ENCODE results near the gene GPRC5D. TPM values are rescaled to one million over a fixed set of nuclear protein-coding genes. Genes with fewer than 3 reads are reported as not detected.

The GPRC5D gene
- polyA plus RNA-seq, 3 donors from 2014 or later, result 0.52 TPM; not detected in 2

Other genes starting within 250 kb of the GPRC5D start
- gene CDKN1B, start 234.8 kb downstream of the GPRC5D start, polyA plus RNA-seq, result 10 to 100 TPM in 2 of 3 donors, 1 to 10 TPM in 1; 4.4 to 17.6 (median 17.4) TPM
- under 1 TPM in 1 of 3 donors, not detected in 2; 0.34 TPM for gene APOLD1, start 166.5 kb downstream of the GPRC5D start, polyA plus RNA-seq
- 10 to 100 TPM; 39.3 to 62.7 (median 51.1) TPM for gene DDX47, start 138.8 kb downstream of the GPRC5D start, polyA plus RNA-seq
- not detected for gene GPRC5A, start 60.6 kb downstream of the GPRC5D start, polyA plus RNA-seq
- gene HEBP1, start 48.1 kb upstream of the GPRC5D start, polyA plus RNA-seq, result 10 to 100 TPM; 21.8 to 24.6 (median 24.3) TPM
- gene FAM234B, start 92.2 kb upstream of the GPRC5D start, polyA plus RNA-seq, result 1 to 10 TPM in 2 of 3 donors, under 1 TPM in 1; 0.14 to 1.5 (median 1.3) TPM
- under 1 TPM in 1 of 3 donors, not detected in 2; 0.09 TPM for gene GSG1, start 151.5 kb upstream of the GPRC5D start, polyA plus RNA-seq
- gene EMP1, start 244.6 kb upstream of the GPRC5D start, polyA plus RNA-seq, result 1 to 10 TPM in 2 of 3 donors, under 1 TPM in 1; 0.04 to 1.5 (median 1.3) TPM

All from immature natural killer cell (primary cell).